Measurements from ENCODE around the gene TM4SF1. TPM values are rescaled to one million over a fixed set of nuclear protein-coding genes. Genes with fewer than 3 reads are reported as not detected.

The TM4SF1 gene
- total RNA-seq, 4 donors from 2014 or later, result 15.2 to 55.3 (median 25.8) TPM

DNA sequence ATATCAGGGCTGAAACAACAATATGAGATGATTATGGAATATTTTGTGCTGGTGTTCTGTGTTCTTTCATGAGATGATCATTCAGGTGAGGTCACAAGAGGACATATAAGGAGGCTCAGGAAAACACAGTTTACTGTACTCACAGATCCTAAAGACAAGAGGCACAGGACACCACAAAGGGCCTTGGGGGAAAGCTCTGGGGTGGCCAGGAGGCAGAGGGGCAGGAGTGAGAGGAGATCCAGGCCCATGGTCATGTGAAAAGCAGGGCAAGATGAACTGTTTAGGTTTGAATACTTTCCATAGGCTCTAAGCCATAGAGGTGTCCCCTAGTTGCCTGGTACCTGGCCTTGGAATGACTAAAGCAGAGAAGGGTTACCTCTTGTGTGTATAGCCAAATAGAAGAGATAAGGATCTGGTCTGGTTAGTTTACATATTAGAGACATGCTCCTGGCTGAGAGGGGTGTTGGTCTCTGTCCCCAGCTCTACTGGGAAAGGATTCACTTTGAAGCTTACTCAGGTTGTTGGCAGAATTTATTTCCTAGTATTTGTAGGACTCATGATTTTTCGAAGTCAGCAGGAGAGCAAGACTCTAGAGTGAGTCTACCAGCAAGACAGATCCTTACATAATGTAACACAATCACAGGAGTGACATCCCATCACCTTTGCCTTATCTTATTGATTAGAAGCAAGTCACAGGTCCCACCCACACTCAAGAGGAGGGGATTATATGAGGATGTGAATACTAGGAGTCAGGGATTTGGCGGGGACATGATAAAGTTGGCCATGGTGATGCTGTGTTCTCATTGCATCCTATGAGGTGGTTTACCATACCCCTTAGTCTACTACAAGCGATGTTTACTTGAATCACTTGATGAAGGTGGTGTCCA, 11.3 kb upstream of the TM4SF1 start:
- H3K4me1 ChIP-seq, result peaks cover 0 to 6% (median 0%) of the 10 kb centered on the region in 4 donors
- H3K9me3 ChIP-seq, result no peaks in the 10 kb centered on the region
- peak overlapping the region in 1 of 4 donors; percentile 3 for H3K27ac ChIP-seq
- DNase-seq, result no peak
- no peak overlapping the region for H3K4me3 ChIP-seq
- no peaks in the 10 kb centered on the region for H3K36me3 ChIP-seq
- no peaks in the 10 kb centered on the region for H3K27me3 ChIP-seq
- no peak for TF ChIP-seq POLR2A (IDR thresholded peaks at IDR 0.05)
- TF ChIP-seq, protein P1, sequence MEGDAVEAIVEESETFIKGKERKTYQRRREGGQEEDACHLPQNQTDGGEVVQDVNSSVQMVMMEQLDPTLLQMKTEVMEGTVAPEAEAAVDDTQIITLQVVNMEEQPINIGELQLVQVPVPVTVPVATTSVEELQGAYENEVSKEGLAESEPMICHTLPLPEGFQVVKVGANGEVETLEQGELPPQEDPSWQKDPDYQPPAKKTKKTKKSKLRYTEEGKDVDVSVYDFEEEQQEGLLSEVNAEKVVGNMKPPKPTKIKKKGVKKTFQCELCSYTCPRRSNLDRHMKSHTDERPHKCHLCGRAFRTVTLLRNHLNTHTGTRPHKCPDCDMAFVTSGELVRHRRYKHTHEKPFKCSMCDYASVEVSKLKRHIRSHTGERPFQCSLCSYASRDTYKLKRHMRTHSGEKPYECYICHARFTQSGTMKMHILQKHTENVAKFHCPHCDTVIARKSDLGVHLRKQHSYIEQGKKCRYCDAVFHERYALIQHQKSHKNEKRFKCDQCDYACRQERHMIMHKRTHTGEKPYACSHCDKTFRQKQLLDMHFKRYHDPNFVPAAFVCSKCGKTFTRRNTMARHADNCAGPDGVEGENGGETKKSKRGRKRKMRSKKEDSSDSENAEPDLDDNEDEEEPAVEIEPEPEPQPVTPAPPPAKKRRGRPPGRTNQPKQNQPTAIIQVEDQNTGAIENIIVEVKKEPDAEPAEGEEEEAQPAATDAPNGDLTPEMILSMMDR (IDR thresholded peaks at IDR 0.05), result no peak

DNA sequence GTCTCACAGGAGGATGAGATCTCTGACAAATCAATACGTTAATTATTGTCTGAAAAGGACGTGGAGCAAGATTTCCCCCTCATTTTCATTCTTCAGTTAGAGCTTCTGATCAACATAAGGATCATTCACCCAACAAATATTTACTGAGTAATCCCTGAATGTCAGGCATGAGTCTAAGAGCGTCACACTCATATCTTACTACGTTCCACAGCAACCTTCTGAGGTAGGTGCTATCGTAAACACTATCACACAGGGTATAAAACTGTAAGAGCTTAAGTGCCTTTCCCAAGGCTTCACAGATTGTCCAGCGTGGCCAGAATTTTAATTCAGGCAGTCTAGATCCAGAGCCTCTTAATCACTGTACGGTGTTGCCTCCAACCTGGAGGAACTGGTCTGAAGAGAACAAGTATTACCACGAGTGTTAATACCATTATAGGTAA, 10.6 kb upstream of the TM4SF1 start:
- TF ChIP-seq, protein P1 (IDR thresholded peaks at IDR 0.05), result no peak
- no peak for TF ChIP-seq POLR2A (IDR thresholded peaks at IDR 0.05)
- no peaks in the 10 kb centered on the region for H3K36me3 ChIP-seq
- peak overlapping the region in 2 of 4 donors; percentile 3 to 63 for H3K27ac ChIP-seq
- peaks cover 0 to 6% (median 0%) of the 10 kb centered on the region in 4 donors for H3K4me1 ChIP-seq
- H3K4me3 ChIP-seq, result no peak overlapping the region
- no peak for DNase-seq
- H3K27me3 ChIP-seq, result no peaks in the 10 kb centered on the region
- H3K9me3 ChIP-seq, result no peaks in the 10 kb centered on the region

DNA sequence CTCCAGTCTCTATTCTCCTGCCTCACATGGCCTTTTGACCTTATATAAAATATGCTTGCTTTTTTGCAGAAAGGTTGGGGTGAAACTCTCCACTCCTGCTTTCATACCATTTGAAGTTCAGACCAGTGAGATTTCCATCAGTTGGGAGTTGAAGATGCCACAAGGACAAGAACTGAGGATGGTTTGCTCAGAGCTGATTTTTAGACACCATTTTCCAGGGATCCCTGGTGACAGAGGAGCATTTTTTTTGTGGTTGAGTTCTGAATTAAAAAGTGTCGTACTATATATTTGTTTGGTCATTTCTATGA, 8.8 kb upstream of the TM4SF1 start:
- TF ChIP-seq, protein P1 (IDR thresholded peaks at IDR 0.05), result no peak
- TF ChIP-seq POLR2A (IDR thresholded peaks at IDR 0.05), result no peak
- H3K27me3 ChIP-seq, result no peaks in the 10 kb centered on the region
- H3K4me1 ChIP-seq, result peaks cover 0 to 6% (median 0%) of the 10 kb centered on the region in 4 donors
- H3K27ac ChIP-seq, result peak overlapping the region in 2 of 4 donors; percentile 63 to 75
- no peak overlapping the region for H3K4me3 ChIP-seq
- H3K9me3 ChIP-seq, result no peaks in the 10 kb centered on the region
- DNase-seq, result no peak
- H3K36me3 ChIP-seq, result no peaks in the 10 kb centered on the region

DNA sequence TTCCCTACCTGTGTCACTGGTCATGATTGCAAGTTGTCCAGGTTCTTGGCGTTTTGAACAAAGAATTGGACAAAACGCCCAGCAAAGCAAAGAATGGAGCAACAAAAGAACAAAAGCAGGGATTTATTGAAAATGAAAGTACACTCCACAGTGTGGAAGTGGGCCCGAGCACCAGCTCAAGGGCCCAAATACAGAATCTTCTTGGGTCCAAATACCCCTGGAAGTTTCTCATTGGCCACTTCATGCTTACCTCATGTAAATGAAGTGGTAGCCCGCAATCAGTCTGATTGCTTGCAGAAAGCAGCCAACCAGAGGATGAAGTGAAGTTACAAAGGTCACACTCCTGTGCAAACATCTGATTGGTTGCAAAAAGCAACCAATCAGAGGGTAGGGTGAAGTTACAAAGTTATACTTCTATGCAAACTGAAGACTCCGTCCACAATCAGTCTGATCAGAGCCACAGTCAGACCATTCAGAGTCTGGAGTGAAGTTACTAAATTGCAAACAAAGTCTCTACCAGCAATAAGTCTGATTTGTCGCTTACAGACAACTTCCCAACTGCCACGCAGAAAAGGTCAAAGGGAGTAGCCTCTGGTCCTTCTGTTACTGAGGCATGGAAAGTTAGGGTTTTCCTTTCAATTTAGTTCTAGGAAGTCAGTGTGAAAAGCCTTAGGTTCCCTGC, 8.3 kb upstream of the TM4SF1 start:
- peaks cover 0 to 6% (median 0%) of the 10 kb centered on the region in 4 donors for H3K4me1 ChIP-seq

DNA sequence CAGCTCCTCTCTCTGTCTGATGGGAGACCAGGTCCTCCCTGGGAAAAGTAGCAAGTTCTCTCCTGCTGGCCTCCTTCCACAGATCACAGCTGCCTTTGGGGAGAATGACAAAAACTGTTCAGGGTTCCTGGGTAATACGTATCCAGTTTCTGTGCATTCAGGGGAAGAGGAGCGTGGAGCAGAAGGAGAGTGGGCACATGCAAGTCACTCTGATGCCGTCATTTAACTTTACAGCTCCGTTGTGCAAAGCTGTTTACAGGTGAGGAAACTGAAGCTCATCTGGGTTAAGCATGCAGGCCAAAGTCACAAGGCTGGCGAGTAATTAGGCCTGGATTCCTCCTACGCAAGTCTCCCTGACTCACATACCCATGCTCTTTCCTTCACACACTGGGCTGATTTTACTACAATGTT, 7.5 kb upstream of the TM4SF1 start:
- H3K4me3 ChIP-seq, result no peak overlapping the region
- H3K27me3 ChIP-seq, result no peaks in the 10 kb centered on the region
- no peak overlapping the region for H3K27ac ChIP-seq
- H3K36me3 ChIP-seq, result no peaks in the 10 kb centered on the region
- peaks cover 0 to 6% (median 0%) of the 10 kb centered on the region in 4 donors for H3K4me1 ChIP-seq
- TF ChIP-seq POLR2A (IDR thresholded peaks at IDR 0.05), result no peak
- TF ChIP-seq, protein P1 (IDR thresholded peaks at IDR 0.05), result no peak
- DNase-seq, result no peak
- H3K9me3 ChIP-seq, result no peaks in the 10 kb centered on the region

More for the DNA sequence above, 8.3 kb upstream of the TM4SF1 start:
- TF ChIP-seq, protein P1 (IDR thresholded peaks at IDR 0.05), result no peak
- no peak for TF ChIP-seq POLR2A (IDR thresholded peaks at IDR 0.05)
- Histone ChIP-seq H3K27me3 (no peaks in the 10 kb centered on the region), H3K9me3 (no peaks in the 10 kb centered on the region), H3K36me3 (no peaks in the 10 kb centered on the region), H3K27ac (peak overlapping the region in 1 of 4 donors; percentile 63), H3K4me3 (no peak overlapping the region)
- DNase-seq, result no peak

Measured in Peyer's patch (tissue), 4 donors.